DND-41 (cell line): ENCODE data around the gene CDC25A.

Experiments used
- ATAC-seq: fragments of 200-7000 bp; cut with Tn5 transposase; 3 replicates; pipeline ENCODE4 v1.9.1; 2021; ENCODE audit warnings: low read depth; ENCODE audit not compliant: insufficient read depth
- DNase-seq: peaks from one replicate; pipeline ENCODE4 v3.0.0-alpha.2; 2020
- H2AFZ ChIP-seq: 2 replicates; pipeline ENCODE4 v1.6.0; 2012; ENCODE audit warnings: low read depth, low read length
- H3K27ac ChIP-seq: 2 replicates; pipeline ENCODE4 v1.5.1; 2012; ENCODE audit warnings: low read length, inconsistent platforms
- H3K27me3 ChIP-seq: fragments of 200-600 bp; sonication (generic); 2 replicates; pipeline ENCODE4 v1.6.0; 2012; ENCODE audit warnings: low read length, mild to moderate bottlenecking, inconsistent platforms; ENCODE audit not compliant: insufficient read depth, poor library complexity
- H3K36me3 ChIP-seq: 2 replicates; pipeline ENCODE4 v1.5.1; 2012; ENCODE audit warnings: low read length, inconsistent platforms; ENCODE audit not compliant: insufficient read depth
- H3K4me1 ChIP-seq: 2 replicates; pipeline ENCODE4 v1.5.1; 2012; ENCODE audit warnings: mild to moderate bottlenecking, low read length; ENCODE audit not compliant: insufficient read depth
- H3K4me2 ChIP-seq: 2 replicates; pipeline ENCODE4 v1.6.0; 2012; ENCODE audit warnings: mild to moderate bottlenecking, moderate library complexity, low read length, inconsistent platforms; ENCODE audit not compliant: insufficient read depth
- H3K4me3 ChIP-seq, 2 experiments: fragments of 200-600 bp in 1 of 2; shearing (Covaris generic) in 1 of 2; 2 replicates each; pipeline ENCODE4 v1.5.1; 2012 to 2016; ENCODE audit warnings: inconsistent platforms in 2 of 2, low read length in 2 of 2, mild to moderate bottlenecking in 2 of 2, low read depth in 1 of 2, moderate library complexity in 1 of 2
- H3K79me2 ChIP-seq: 2 replicates; pipeline ENCODE4 v1.6.0; 2012; ENCODE audit warnings: low read length, inconsistent platforms; ENCODE audit not compliant: insufficient read depth
- H3K9ac ChIP-seq: 2 replicates; pipeline ENCODE4 v1.6.0; 2012; ENCODE audit warnings: low read depth, mild to moderate bottlenecking, inconsistent platforms, low read length, moderate library complexity
- H3K9me3 ChIP-seq: 2 replicates; pipeline ENCODE4 v1.5.1; 2012; ENCODE audit warnings: low read length, moderate library complexity, mild to moderate bottlenecking, inconsistent platforms; ENCODE audit not compliant: insufficient read depth, severe bottlenecking
- H4K20me1 ChIP-seq: 2 replicates; pipeline ENCODE4 v1.6.0; 2012; ENCODE audit warnings: low read length; ENCODE audit not compliant: insufficient read depth
- CTCF ChIP-seq: IDR thresholded peaks from 2 replicates; pipeline ENCODE4 v1.5.1; 2012; ENCODE audit warnings: borderline replicate concordance, low read length, moderate library complexity, mild to moderate bottlenecking; ENCODE audit not compliant: poor library complexity, severe bottlenecking; ENCODE audit errors: extremely low read depth
- EZH2 ChIP-seq: IDR thresholded peaks from 3 replicates; pipeline ENCODE4 v1.6.1; 2012; ENCODE audit warnings: borderline replicate concordance, low read depth, mild to moderate bottlenecking, moderate library complexity, low read length, inconsistent platforms; ENCODE audit not compliant: severe bottlenecking

The CDC25A gene

GRCh38 chr3:48180021-48180420 lies 8.2 kb downstream of the CDC25A start:
- Histone ChIP-seq H3K9ac (no peak overlapping the region), H3K9me3 (no peaks in the 10 kb centered on the region), H3K4me3 (no peak overlapping the region), H2AFZ (no peak overlapping the region), H3K36me3 (peaks cover 97% of the 10 kb centered on the region), H3K27me3 (no peaks in the 10 kb centered on the region), H3K79me2 (peaks cover 95% of the 10 kb centered on the region), H3K4me2 (peak overlapping the region; percentile 30; the same call in 1 of the 2 replicates), H4K20me1 (peaks cover 71% of the 10 kb centered on the region), H3K4me1 (peaks cover 41% of the 10 kb centered on the region), H3K27ac (no peak overlapping the region)
- no peak for DNase-seq
- no peak for ATAC-seq
- TF ChIP-seq EZH2 (no peak), CTCF (no peak)

GRCh38 chr3:48178072-48178471 lies 10.1 kb downstream of the CDC25A start:
- Histone ChIP-seq H3K27me3 (no peaks in the 10 kb centered on the region), H3K36me3 (peaks cover 97% of the 10 kb centered on the region), H2AFZ (no peak overlapping the region), H4K20me1 (peaks cover 75% of the 10 kb centered on the region), H3K9me3 (no peaks in the 10 kb centered on the region), H3K9ac (no peak overlapping the region), H3K4me3 (no peak overlapping the region), H3K4me2 (no peak overlapping the region), H3K27ac (no peak overlapping the region), H3K79me2 (peaks cover 95% of the 10 kb centered on the region), H3K4me1 (peaks cover 22% of the 10 kb centered on the region; the same call in 1 of the 2 replicates)
- DNase-seq: no peak
- no peak for TF ChIP-seq EZH2
- TF ChIP-seq CTCF: no peak
- ATAC-seq: no peak

- Histone ChIP-seq H2AFZ (no peak overlapping the region), H4K20me1 (peaks cover 29% of the 10 kb centered on the region), H3K4me3 (no peak overlapping the region), H3K9me3 (no peaks in the 10 kb centered on the region), H3K79me2 (no peaks in the 10 kb centered on the region), H3K9ac (no peak overlapping the region), H3K4me1 (no peaks in the 10 kb centered on the region), H3K27me3 (no peaks in the 10 kb centered on the region), H3K36me3 (peaks cover 63% of the 10 kb centered on the region), H3K4me2 (no peak overlapping the region), H3K27ac (no peak overlapping the region)
- DNase-seq (peak; percentile 60), ATAC-seq (peak; percentile 43; the same call in 2 of the 3 replicates)
- peak; percentile 74 for TF ChIP-seq CTCF
- no peak for TF ChIP-seq EZH2
These were observed 30.3 kb downstream of the CDC25A start for GRCh38 chr3:48157950-48158376.

GRCh38 chr3:48157202-48157840 lies 30.9 kb downstream of the CDC25A start:
- Histone ChIP-seq H2AFZ (no peak overlapping the region), H3K79me2 (no peaks in the 10 kb centered on the region), H3K27me3 (no peaks in the 10 kb centered on the region), H3K36me3 (peaks cover 57% of the 10 kb centered on the region), H3K9me3 (no peaks in the 10 kb centered on the region), H3K27ac (no peak overlapping the region), H3K4me3 (no peak overlapping the region), H3K4me1 (no peaks in the 10 kb centered on the region), H3K9ac (no peak overlapping the region), H4K20me1 (peaks cover 29% of the 10 kb centered on the region), H3K4me2 (no peak overlapping the region)
- ATAC-seq (no peak), DNase-seq (no peak)
- TF ChIP-seq EZH2: no peak
- TF ChIP-seq CTCF: no peak
